Mesenchymal stem cell (in vitro differentiated cells and primary cell): Measurements from ENCODE around the gene TM9SF3. TPM values are rescaled to one million over a fixed set of nuclear protein-coding genes. Genes with fewer than 3 reads are reported as not detected.

ENCODE experiments used
- DNase-seq: peaks from one replicate; pipeline ENCODE4 v3.0.0-alpha.2; 2013
- H2AFZ ChIP-seq: one replicate; pipeline ENCODE4 v1.6.1; 2013; ENCODE audit warnings: low read depth, mild to moderate bottlenecking, control low read depth, inconsistent platforms, low read length, moderate library complexity
- H2AK5ac ChIP-seq: 2 replicates; pipeline ENCODE4 v1.6.1; 2013; ENCODE audit warnings: low read length, moderate library complexity, mild to moderate bottlenecking, inconsistent platforms; ENCODE audit not compliant: severe bottlenecking
- H2BK120ac ChIP-seq: one replicate; pipeline ENCODE4 v1.6.1; 2013; ENCODE audit warnings: low read depth, mild to moderate bottlenecking, inconsistent platforms, low read length, moderate library complexity
- H2BK12ac ChIP-seq, 2 experiments: one replicate each; pipeline ENCODE4 v1.6.1; 2013; ENCODE audit warnings: inconsistent platforms in 2 of 2, low read length in 2 of 2, mild to moderate bottlenecking in 2 of 2, moderate library complexity in 2 of 2, control low read depth in 1 of 2
- H2BK15ac ChIP-seq: one replicate; pipeline ENCODE4 v1.6.1; 2013; ENCODE audit warnings: mild to moderate bottlenecking, low read depth, inconsistent platforms; ENCODE audit not compliant: poor library complexity, severe bottlenecking
- H2BK5ac ChIP-seq: 2 replicates; pipeline ENCODE4 v1.6.1; 2013; ENCODE audit warnings: low read depth, mild to moderate bottlenecking, low read length, control low read depth, inconsistent platforms; ENCODE audit not compliant: poor library complexity, severe bottlenecking
- H3K14ac ChIP-seq, 2 experiments: one replicate each; pipeline ENCODE4 v1.6.1; 2013; ENCODE audit warnings: inconsistent platforms in 2 of 2, low read length in 2 of 2, control low read depth in 1 of 2, mild to moderate bottlenecking in 1 of 2, moderate library complexity in 1 of 2
- H3K18ac ChIP-seq, 2 experiments: one replicate each; pipeline ENCODE4 v1.6.1; 2013; ENCODE audit warnings: inconsistent platforms in 2 of 2, low read length in 2 of 2, control low read depth in 1 of 2, low read depth in 1 of 2, mild to moderate bottlenecking in 1 of 2
- H3K23ac ChIP-seq, 2 experiments: one replicate each; pipeline ENCODE4 v1.6.1; 2013; ENCODE audit warnings: inconsistent platforms in 2 of 2, low read length in 2 of 2, mild to moderate bottlenecking in 2 of 2, moderate library complexity in 2 of 2, control low read depth in 1 of 2
- H3K27ac ChIP-seq: 2 replicates; pipeline ENCODE4 v1.5.1; 2013; ENCODE audit warnings: mild to moderate bottlenecking, moderate library complexity, low read length, control low read depth, inconsistent platforms; ENCODE audit not compliant: poor library complexity, severe bottlenecking
- H3K27me3 ChIP-seq, 2 experiments: 2 replicates each; pipeline versions ENCODE4 v1.6.1 to v1.7.0; 2013; ENCODE audit warnings: low read length in 2 of 2, mild to moderate bottlenecking in 2 of 2, moderate library complexity in 2 of 2, control low read depth in 1 of 2, inconsistent platforms in 1 of 2; ENCODE audit not compliant: control insufficient read depth in 1 of 2, insufficient read depth in 1 of 2
- H3K36me3 ChIP-seq, 2 experiments: 2 replicates each; pipeline versions ENCODE4 v1.6.1 to v1.7.0; 2013; ENCODE audit warnings: low read length in 2 of 2, control low read depth in 1 of 2, inconsistent platforms in 1 of 2, low read depth in 1 of 2, mild to moderate bottlenecking in 1 of 2; ENCODE audit not compliant: insufficient read depth in 2 of 2, control insufficient read depth in 1 of 2
- H3K4ac ChIP-seq, 2 experiments: one replicate each; pipeline ENCODE4 v1.6.1; 2013; ENCODE audit warnings: inconsistent platforms in 2 of 2, low read length in 2 of 2, mild to moderate bottlenecking in 2 of 2, moderate library complexity in 2 of 2, control low read depth in 1 of 2, low read depth in 1 of 2
- H3K4me1 ChIP-seq: 2 replicates; pipeline ENCODE4 v1.6.1; 2013; ENCODE audit warnings: low read depth, low read length, control low read depth; ENCODE audit not compliant: control insufficient read depth, insufficient read depth
- H3K4me2 ChIP-seq: 2 replicates; pipeline ENCODE4 v1.6.1; 2013; ENCODE audit warnings: low read length, mild to moderate bottlenecking, inconsistent platforms; ENCODE audit not compliant: poor library complexity, severe bottlenecking
- H3K4me3 ChIP-seq, 2 experiments: 2 replicates each; pipeline versions ENCODE4 v1.5.1 to v1.7.0; 2013; ENCODE audit warnings: low read length in 2 of 2, mild to moderate bottlenecking in 2 of 2, control low read depth in 1 of 2, low read depth in 1 of 2; ENCODE audit not compliant: insufficient read depth in 1 of 2
- H3K79me1 ChIP-seq: replicated peaks from 2 replicates; pipeline ENCODE4 v1.6.1; 2013; ENCODE audit warnings: mild to moderate bottlenecking, control low read depth, low read length, inconsistent platforms; ENCODE audit not compliant: poor library complexity, severe bottlenecking
- H3K9ac ChIP-seq: 2 replicates; pipeline ENCODE4 v1.7.0; 2013; ENCODE audit warnings: mild to moderate bottlenecking, low read length, moderate library complexity
- H3K9me3 ChIP-seq: 2 replicates; pipeline ENCODE4 v1.7.0; 2013; ENCODE audit warnings: mild to moderate bottlenecking, low read length; ENCODE audit not compliant: control insufficient read depth
- H4K8ac ChIP-seq: one replicate; pipeline ENCODE4 v1.6.1; 2013; ENCODE audit warnings: inconsistent platforms, mild to moderate bottlenecking, low read length, moderate library complexity
- H4K91ac ChIP-seq: one replicate; pipeline ENCODE4 v1.6.1; 2013; ENCODE audit warnings: mild to moderate bottlenecking, low read length, inconsistent platforms
- WGBS: methylation state at CpG from one replicate; pipeline ENCODE4 v1.1.7; 2013; ENCODE audit warnings: mixed read lengths; 5-methylcytosine and 5-hydroxymethylcytosine counted together
- polyA plus RNA-seq, 2 experiments: library from polyadenylated mRNA; stranded (reverse); fragments of 200-250 nt; gene quantifications; one replicate each; pipeline ENCODE4 v1.2.3, GENCODE V29; 2013

TM9SF3 gene
- polyA plus RNA-seq (2013, experiment 1 of 2), result 67.7 TPM
- 72.9 TPM for polyA plus RNA-seq (2013, experiment 2 of 2)

- WGBS, result 0% methylated on average over 68 of the region's 107 CpGs
- Histone ChIP-seq H2BK12ac (peak within 1 kb of the TSS in 1 of 2 experiments; percentile 84), H2BK15ac (peak within 1 kb of the TSS; percentile 99)
These were observed at the start of gene TM9SF3 for GRCh38 chr10:96586419-96587263. TSS of gene TM9SF3 (minus strand) at chr10:96587012. CDS start at chr10:96586835, 177 bp downstream.

GRCh38 chr10:96636551-96636950, 49.7 kb upstream of the TM9SF3 start:
- no peak overlapping the region for H2BK5ac ChIP-seq
- H3K4me1 ChIP-seq, result no peaks in the 10 kb centered on the region
- no peak overlapping the region for H3K27ac ChIP-seq
- DNase-seq, result no peak
- no peak overlapping the region for H4K91ac ChIP-seq
- no peak overlapping the region for H3K9ac ChIP-seq
- WGBS, result 79% methylated on average over 1 of the region's 1 CpG
- H3K36me3 ChIP-seq, result no peaks in the 10 kb centered on the region
- H2BK15ac ChIP-seq, result no peak overlapping the region
- peaks cover 7% of the 10 kb centered on the region for H3K9me3 ChIP-seq
- no peak overlapping the region for H3K18ac ChIP-seq
- no peak overlapping the region for H2AFZ ChIP-seq
- H3K27me3 ChIP-seq, result peaks cover 14 to 23% of the 10 kb centered on the region in 2 experiments
- H3K4ac ChIP-seq, result no peak overlapping the region
- no peak overlapping the region for H3K23ac ChIP-seq
- H2BK12ac ChIP-seq, result no peak overlapping the region
- H3K79me1 ChIP-seq, result no peaks in the 10 kb centered on the region
- no peak overlapping the region for H3K4me3 ChIP-seq
- H3K4me2 ChIP-seq, result no peak overlapping the region
- no peak overlapping the region for H4K8ac ChIP-seq
- H3K14ac ChIP-seq, result no peak overlapping the region
- no peak overlapping the region for H2BK120ac ChIP-seq
- H2AK5ac ChIP-seq, result no peak overlapping the region

More at GRCh38 chr10:96586419-96587263, at the start of gene TM9SF3:
- Histone ChIP-seq H3K9ac (peak within 1 kb of the TSS; percentile 98), H3K79me1 (no peaks in the 10 kb centered on the region), H3K18ac (peak within 1 kb of the TSS; percentile 98 to 99), H3K36me3 (no peaks in the 10 kb centered on the region), H2BK120ac (peak within 1 kb of the TSS; percentile 89), H2AFZ (peak within 1 kb of the TSS; percentile 98), H3K27ac (peak within 1 kb of the TSS; percentile 99), H4K91ac (peak within 1 kb of the TSS; percentile 98), H3K23ac (peak within 1 kb of the TSS; percentile 93 to 96), H3K4me1 (peaks cover 3% of the 10 kb centered on the region), H2AK5ac (peak within 1 kb of the TSS; percentile 73), H3K4me2 (peak within 1 kb of the TSS; percentile 90), H3K14ac (peak within 1 kb of the TSS in 1 of 2 experiments; percentile 96), H4K8ac (peak within 1 kb of the TSS; percentile 97), H2BK5ac (peak within 1 kb of the TSS; percentile 100), H3K4me3 (peak within 1 kb of the TSS; percentile 94 to 98), H3K27me3 (no peaks in the 10 kb centered on the region), H3K9me3 (no peaks in the 10 kb centered on the region), H3K4ac (peak within 1 kb of the TSS; percentile 96 to 98)
- peak; percentile 91 for DNase-seq

- H2BK120ac ChIP-seq, result no peak overlapping the region
- no peak overlapping the region for H4K91ac ChIP-seq
- no peaks in the 10 kb centered on the region for H3K79me1 ChIP-seq
- no peak overlapping the region for H2BK15ac ChIP-seq
- no peak for DNase-seq
- peaks cover 9 to 11% of the 10 kb centered on the region in 2 experiments for H3K27me3 ChIP-seq
- H4K8ac ChIP-seq, result no peak overlapping the region
- H2BK12ac ChIP-seq, result no peak overlapping the region
- WGBS, result 80% methylated on average over 2 of the region's 4 CpGs
- H3K9ac ChIP-seq, result no peak overlapping the region
- no peak overlapping the region for H3K4ac ChIP-seq
- peaks cover 6% of the 10 kb centered on the region for H3K9me3 ChIP-seq
- no peak overlapping the region for H2AFZ ChIP-seq
- no peak overlapping the region for H2BK5ac ChIP-seq
- no peaks in the 10 kb centered on the region for H3K36me3 ChIP-seq
- no peak overlapping the region for H3K4me3 ChIP-seq
- no peak overlapping the region for H3K4me2 ChIP-seq
- H3K23ac ChIP-seq, result no peak overlapping the region
- H2AK5ac ChIP-seq, result no peak overlapping the region
- H3K18ac ChIP-seq, result no peak overlapping the region
- no peak overlapping the region for H3K27ac ChIP-seq
- H3K14ac ChIP-seq, result no peak overlapping the region
- no peaks in the 10 kb centered on the region for H3K4me1 ChIP-seq
These were observed 46.3 kb upstream of the TM9SF3 start for GRCh38 chr10:96632974-96633710.

GRCh38 chr10:96627292-96627691, 40.5 kb upstream of the TM9SF3 start:
- H3K27me3 ChIP-seq, result peaks cover 3 to 7% of the 10 kb centered on the region in 2 experiments
- no peak overlapping the region for H2BK120ac ChIP-seq
- H3K18ac ChIP-seq, result no peak overlapping the region
- no peak overlapping the region for H2AFZ ChIP-seq
- H2BK12ac ChIP-seq, result no peak overlapping the region
- no peak overlapping the region for H4K91ac ChIP-seq
- H3K4ac ChIP-seq, result no peak overlapping the region
- no peak overlapping the region for H4K8ac ChIP-seq
- H3K14ac ChIP-seq, result no peak overlapping the region
- no peak overlapping the region for H2BK5ac ChIP-seq
- no peaks in the 10 kb centered on the region for H3K4me1 ChIP-seq
- H3K36me3 ChIP-seq, result no peaks in the 10 kb centered on the region
- H2AK5ac ChIP-seq, result no peak overlapping the region
- no peak overlapping the region for H3K4me2 ChIP-seq
- H3K9ac ChIP-seq, result no peak overlapping the region
- no peak overlapping the region for H3K23ac ChIP-seq
- WGBS, result 80% methylated on average over 1 of the region's 1 CpG
- H2BK15ac ChIP-seq, result no peak overlapping the region
- no peak overlapping the region for H3K4me3 ChIP-seq
- H3K79me1 ChIP-seq, result no peaks in the 10 kb centered on the region
- H3K27ac ChIP-seq, result no peak overlapping the region
- no peaks in the 10 kb centered on the region for H3K9me3 ChIP-seq
- no peak for DNase-seq
